Activated T-cell treated with anti-CD3 and anti-CD28 coated beads for 48 hours (primary cell): Measurements from ENCODE around the gene GCGR.
A peak's percentile ranks its signal among the peaks of the same experiment; 100 is the strongest.
"Not testable (repeated sequence)": the region's sequence is repeated elsewhere in the genome, so short reads cannot be mapped to it uniquely, and the experiment has no call there.

Experiments
- DNase-seq: peaks from one replicate; pipeline ENCODE4 v3.0.0-alpha.2; 2020; ENCODE audit warnings: low read depth

Gene GCGR

GRCh38 chr17:81832608-81833159, 28.7 kb downstream of the GCGR start:
- DNase-seq = peak; percentile 50

DNA sequence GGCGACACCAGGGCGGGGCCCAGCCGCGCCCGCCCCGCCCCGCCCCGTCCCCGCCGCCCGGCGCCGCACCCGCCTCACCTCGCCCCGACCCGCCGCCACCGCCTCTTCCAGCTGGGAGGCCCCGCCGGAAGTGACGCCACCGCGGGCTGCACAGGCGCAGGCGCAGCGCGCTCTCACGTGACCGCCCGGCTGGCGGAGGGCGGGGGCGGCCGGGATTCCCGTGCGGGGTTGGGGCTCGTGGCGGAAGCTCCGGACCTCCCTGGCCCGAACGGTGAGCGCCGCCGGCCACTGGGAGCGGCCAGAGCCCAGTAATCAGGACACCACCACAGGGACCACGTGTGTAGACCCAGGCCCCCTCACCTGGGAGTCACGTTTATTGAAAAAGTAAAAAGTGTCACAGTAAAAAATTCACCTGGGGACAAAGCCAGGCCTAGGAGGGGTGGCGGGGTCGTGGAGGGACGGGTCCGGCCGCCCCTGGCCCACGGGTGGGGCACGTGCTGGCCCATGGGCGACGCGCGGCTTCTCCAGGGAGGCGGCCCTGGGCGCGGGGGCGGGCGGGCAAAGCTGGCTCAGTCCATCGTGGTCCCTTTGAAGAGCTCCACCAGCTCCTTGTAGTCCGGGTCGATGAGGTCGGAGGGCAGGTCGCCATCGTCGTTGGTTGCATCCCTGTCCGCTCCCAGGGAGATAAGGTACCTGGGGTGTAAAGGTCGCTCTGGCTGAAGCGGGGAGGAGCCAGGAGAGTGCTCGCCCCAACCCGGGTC, 29.4 kb downstream of the GCGR start, which contains the start of gene MCRIP1:
Gene MCRIP1 (minus strand): TSS at position 132 of the 761 bp plus-strand sequence. CDS start 8,785 bp downstream, outside the sequence.
- peak; percentile 98 for DNase-seq

DNA sequence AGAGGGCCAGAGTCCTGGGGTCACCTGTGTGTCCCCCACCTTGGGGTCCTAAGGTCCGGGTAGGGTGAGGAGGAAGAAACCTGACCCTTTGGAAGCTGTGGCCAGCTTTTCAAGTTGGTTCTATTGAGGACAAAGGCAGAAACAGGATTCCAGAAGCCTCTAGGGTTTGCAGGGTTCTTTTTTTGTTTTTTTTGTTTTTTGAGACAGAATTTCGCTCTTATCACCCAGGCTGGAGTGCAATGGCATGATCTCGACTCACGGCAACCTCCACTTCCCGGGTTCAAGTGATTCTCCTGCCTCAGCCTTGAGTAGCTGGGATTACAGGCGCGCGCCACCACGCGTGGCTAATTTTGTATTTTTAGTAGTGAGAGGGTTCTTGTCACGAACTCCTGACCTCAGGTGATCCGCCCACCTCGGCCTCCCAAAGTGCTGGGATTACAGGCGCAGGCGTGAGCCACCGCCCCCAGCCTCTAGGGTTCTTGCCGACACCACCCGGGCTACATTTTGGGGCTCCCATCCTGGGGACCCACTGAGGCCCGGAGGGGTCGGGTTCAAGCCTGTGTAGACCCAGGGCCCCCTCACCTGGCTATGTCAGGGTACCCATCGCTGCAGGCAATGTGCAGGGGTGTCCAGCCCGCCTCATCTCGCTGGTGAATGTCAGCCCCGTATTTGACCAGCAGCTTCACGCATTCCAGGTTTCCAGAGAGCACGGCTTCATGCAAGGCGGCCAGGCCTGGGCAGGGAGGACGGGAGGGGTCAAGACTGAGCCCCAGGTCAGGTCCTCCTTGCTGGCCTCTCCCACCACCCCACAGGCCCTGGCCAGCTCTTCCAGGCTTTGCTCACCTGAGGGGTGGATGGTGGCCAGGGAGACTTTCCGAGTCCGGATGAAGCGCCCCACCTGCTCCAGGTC, 30.2 kb downstream of the GCGR start:
- DNase-seq = no peak

GRCh38 chr17:81834831-81835267, 30.9 kb downstream of the GCGR start, which contains the start of gene PPP1R27:
Gene PPP1R27, minus strand, starts transcription at chr17:81835050. Its CDS starts 97 bp downstream, at chr17:81834953.
- no peak for DNase-seq

DNA sequence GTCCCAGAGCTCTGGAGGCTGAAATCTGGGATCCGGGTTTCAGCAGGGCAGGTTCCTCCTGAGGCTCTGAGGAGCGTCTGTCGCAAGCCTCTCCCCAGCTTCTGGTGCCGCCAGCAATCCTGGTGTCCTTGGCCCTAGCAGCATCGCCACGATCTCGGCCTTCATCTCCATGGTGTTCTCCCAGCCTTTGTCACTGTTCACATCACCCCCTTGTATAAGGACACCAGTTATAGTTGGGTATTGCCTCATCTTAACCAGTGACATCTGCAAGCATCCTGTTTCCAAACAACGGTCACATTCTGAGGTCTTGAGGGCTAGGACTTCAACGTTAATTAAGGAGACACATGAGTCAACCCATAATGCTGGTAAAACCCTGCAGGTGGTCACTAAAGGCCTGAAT, 33.7 kb downstream of the GCGR start:
- DNase-seq = no peak

DNA sequence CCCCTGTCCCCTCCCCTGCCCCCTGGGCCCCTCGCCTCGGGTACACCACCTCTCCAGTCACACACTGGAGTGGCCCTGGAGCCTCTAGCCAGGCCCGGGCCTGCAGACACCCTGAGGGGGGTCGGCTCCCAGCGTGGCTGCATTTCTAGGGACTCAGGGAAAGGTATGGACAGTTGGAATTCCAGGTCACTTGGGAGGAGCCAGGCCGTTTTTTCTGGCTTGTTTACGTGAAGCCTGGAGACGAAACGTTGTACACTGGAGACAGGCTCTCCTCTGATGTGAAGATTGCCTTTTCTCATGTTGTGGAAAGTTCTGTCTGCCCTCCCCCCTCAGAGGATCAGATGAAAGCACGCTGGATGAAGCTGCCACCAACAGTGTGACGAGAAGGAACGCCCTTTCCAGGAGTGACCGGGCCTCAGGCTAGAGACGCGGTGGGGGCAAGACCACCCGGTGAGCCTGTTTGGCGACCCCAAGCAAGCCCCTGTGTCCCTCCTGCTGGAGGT, 34.9 kb downstream of the GCGR start:
- no peak for DNase-seq

- no peak for DNase-seq
Observed at GRCh38 chr17:81839301-81839700, 35.4 kb downstream of the GCGR start.

DNA sequence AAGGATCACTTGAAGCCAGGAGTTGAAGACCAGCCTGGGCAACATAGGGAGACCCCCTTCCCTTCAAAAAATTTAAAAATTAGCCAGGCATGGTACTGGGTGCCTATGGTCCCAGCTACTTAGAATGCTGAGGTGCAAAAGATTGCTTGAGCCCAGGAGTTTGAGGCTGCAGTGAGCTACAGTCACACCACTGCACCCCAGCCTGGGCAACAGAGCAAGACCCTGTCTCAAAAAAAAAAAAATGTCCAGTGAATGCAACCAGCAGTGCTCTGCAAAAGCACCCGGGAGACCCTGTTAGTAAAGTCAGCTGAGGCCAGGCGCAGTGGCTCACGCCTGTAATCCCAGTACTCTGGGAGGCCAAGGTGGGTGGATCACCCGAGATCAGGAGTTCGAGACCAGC, 36.1 kb downstream of the GCGR start:
- DNase-seq = not testable (repeated sequence)

DNA sequence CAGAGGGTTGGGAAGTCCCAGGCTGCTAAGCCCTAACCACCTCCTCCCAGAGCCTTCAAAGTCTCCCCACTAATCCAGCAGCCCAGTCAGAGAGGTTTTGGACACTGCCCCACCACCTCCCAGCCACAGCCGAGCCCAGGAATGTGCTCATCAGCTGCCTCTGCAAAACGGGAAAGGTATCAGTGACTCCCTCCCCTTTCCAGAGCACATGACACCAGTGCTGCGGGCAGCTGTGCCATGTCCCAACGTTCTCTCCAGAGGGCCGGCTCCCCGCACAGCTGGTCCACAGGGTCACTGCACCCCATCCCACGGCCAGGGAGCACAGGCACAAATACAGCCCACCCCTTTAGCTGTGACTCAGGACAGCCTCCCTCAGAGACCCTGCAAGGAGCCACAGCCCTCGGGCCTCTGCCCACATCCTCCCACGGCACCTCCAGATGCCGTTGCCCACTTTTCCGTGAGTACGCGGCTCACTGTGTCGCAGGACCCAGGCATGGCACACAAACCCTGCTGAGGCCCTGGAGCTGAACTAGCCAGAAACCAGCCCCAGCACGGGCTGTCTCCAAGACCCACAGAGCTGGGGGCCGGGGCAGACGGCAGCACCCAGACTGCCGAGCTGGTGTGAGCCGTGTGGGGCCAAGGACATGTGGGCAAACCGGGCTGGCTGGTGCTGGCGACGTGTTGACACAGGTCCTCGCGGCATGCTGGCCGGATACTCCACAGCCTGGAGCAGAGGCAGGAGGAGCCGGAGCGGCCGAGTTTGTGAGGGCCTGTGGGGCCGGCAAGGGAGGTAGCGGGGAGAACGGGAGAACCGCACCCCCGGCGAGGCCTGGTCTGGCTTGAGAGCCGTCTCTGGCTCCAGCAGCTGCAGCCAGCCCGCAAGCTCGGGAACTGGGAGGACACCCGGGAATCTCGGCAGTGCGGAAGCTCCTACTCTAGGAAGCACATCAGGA, 37.2 kb downstream of the GCGR start:
- no peak for DNase-seq

- DNase-seq = no peak
Observed at GRCh38 chr17:81841866-81842265, 37.9 kb downstream of the GCGR start.

DNA sequence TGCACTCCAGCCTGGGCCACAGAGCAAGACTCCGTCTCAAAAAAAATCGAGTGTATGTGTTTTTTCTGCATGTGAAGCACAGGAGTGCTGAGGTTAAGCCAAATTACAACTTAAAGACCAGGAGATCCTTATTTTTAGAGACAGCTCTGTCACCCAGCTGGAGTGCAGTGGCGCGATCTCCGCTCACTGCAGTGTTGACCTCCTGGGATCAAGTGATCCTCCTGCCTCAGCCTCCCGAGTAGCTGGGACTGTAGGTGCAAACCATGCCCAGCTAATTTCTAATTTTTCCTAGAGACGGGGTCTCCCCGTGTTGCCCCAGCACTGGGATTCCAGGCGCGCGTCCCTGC, 38.4 kb downstream of the GCGR start:
- DNase-seq = no peak

GRCh38 chr17:81842725-81843504, 39.0 kb downstream of the GCGR start:
- no peak for DNase-seq

GRCh38 chr17:81843713-81844326, 39.9 kb downstream of the GCGR start:
- no peak for DNase-seq

DNA sequence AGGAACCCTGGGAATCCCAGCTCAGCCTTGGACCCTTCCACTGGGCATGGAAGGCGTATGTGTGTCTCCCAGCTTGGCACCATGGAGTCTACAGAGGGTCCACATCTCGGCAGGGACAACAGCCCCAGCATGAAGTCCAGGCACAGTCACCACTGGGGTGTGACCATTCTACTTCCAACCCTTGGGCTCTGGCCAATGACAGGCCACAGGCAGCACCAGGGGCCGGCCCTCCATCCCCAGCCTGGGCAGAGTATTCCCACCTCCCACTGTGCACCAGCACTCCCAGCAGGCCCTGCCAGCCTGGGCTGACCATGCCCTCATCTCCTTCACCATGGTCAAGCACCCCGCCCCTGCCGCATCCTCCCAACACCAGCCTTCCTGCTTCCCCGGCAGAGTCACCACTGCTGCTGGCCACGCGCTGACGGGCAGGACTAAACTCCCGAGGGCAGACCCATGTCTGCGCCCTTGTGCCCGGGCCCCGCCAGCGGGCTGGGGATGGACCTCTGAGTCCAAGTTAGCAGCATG, 40.4 kb downstream of the GCGR start:
- no peak for DNase-seq

- DNase-seq = no peak
Observed at GRCh38 chr17:81844887-81845286, 40.9 kb downstream of the GCGR start.

GRCh38 chr17:81845361-81845760, 41.4 kb downstream of the GCGR start:
- no peak for DNase-seq

GRCh38 chr17:81845881-81846742, 42.2 kb downstream of the GCGR start:
- no peak for DNase-seq

GRCh38 chr17:81846743-81847689, 43.1 kb downstream of the GCGR start:
- no peak for DNase-seq
